Measurements from ENCODE around the gene PIAS1.
"Not testable (repeated sequence)": the region's sequence is repeated elsewhere in the genome, so short reads cannot be mapped to it uniquely, and the experiment has no call there.

- not testable (repeated sequence) for TF ChIP-seq CTCF, POLR2A (IDR thresholded peaks at IDR 0.05)
Observed at GRCh38 chr15:68221530-68222431, 167.7 kb downstream of the PIAS1 start.
